G401 (cell line): ENCODE measurements around the gene DARS1. TPM values are rescaled to one million over a fixed set of nuclear protein-coding genes. Genes with fewer than 3 reads are reported as not detected.

Experiments
- DNase-seq: peaks from one replicate; pipeline ENCODE4 v3.0.0-alpha.2; 2015; ENCODE audit warnings: low spot score
- in situ Hi-C: cut with HindIII; loops from 2 replicates; pipeline ENCODE4 v1.10.0; 2016; ENCODE audit warnings: low sequenced_read_pairs, mixed read lengths
- total RNA-seq: library from RNA; depleted of rRNA; stranded (reverse); fragments of >200 nt; shearing (Covaris generic); gene quantifications from 2 replicates; pipeline ENCODE4 v1.2.3, GENCODE V29; 2014

Gene DARS1
- total RNA-seq, 1 experiment from 2014 or later = 113 TPM

DNA sequence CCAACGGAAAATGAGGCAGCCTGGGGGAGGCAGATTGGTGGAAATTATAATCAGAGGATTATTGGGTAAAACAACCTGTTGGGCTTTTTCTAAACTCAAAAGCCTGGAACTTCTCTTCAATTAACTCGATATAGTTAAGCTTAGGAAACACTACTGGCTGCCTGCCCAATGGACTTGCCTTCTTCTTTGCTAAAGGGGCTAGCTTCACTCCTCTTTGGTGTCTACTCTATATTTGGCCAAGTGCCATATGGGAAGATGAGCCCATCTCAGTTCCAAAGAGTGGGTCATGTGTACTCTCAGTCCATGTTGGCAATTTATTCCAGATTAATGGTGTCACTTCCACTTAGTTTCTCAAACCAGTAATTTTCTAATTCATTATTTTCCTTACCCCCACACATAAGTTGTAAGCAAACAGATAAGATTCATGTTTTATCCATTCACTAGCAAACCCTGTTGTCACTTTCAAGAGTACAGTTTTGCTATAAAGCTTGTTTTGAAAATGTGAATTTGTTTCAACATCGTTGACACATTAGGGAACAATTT lies 34.3 kb downstream of the DARS1 start:
- DNase-seq = no peak
- in situ Hi-C loops = no loop called here

GRCh38 chr2:135949451-135950234 lies 35.8 kb downstream of the DARS1 start:
- DNase-seq = no peak
- in situ Hi-C loops = no loop called here

DNA sequence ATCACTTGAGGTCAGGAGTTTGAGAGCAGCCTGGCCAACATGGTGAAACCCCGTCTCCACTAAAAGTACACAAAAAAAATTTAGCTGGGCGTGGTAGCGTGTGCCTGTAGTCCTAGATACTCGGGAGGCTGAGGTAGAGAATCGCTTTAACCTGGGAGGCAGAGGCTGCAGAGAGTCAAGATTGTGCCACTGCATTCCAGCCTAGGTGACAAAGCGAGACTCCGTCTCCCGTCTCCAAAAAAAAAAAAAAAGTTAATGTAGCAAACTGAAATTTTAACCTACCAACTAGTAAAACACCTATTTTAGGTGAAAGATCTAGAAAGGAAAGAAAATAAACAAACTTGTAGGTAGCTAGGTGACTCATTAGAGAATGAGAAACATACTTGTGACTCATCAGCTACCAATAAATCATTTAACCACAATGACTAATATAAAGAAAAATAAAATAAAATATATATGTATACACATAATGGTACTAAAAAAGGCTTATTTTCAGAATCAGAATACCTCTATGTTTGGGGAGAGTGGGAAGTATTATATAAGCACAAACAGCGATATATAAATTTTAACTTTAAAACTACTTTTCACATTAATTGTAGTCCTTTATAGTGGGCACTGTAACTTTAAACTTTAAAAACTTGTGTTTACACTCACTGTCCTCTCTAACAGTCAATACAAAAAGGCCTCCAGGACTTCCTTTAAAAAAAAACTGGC lies 36.6 kb downstream of the DARS1 start:
- no peak for DNase-seq

GRCh38 chr2:135948141-135948540 lies 37.3 kb downstream of the DARS1 start:
- in situ Hi-C loops = no loop called here

More for the DNA sequence above, 36.6 kb downstream of the DARS1 start:
- in situ Hi-C loops = no loop called here

GRCh38 chr2:135947483-135947882 lies 37.9 kb downstream of the DARS1 start:
- in situ Hi-C loops = no loop called here
- DNase-seq = no peak

More at GRCh38 chr2:135948141-135948540, 37.3 kb downstream of the DARS1 start:
- DNase-seq = no peak

- in situ Hi-C loops = no loop called here
- no peak for DNase-seq
Measured at GRCh38 chr2:135945526-135945925, 39.9 kb downstream of the DARS1 start.

- in situ Hi-C loops = no loop called here
- DNase-seq = no peak
Measured at GRCh38 chr2:135944625-135945024, 40.8 kb downstream of the DARS1 start.

DNA sequence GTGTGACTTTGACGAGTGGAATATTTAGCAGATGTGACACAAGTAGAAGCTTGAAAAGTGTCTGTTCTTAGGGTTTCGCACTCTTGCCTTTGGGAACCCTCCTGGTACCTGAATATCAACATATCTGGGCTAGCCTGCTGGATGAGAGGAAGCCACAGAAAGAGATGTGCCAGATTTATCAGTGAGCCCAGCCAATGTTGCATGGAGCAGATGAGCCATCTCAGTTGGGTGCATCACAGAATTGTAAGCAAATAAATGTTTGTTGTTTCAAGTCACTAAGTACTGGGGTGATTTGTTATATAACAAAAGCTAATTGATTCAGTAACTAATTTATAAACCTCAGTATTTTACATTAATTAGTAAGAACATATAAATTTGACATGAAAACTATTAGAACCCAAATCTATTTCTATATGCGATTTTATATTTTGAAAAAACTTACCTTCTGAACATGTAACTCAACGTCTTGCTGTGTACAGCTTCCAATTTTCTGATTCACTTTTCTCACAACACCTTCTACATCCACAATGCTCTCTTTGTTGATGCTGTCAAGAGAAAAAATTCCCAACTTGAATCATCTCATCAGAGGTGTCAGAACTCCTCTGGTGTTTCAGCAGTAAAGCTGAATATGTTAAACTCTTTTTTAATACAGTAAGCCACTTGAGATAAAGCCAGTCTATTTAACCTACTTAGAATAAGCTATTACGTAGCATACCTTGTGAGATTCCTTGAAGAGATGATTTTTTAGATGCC lies 42.3 kb downstream of the DARS1 start:
- peak; percentile 77 for DNase-seq
- in situ Hi-C loops = no loop called here

GRCh38 chr2:135936524-135936923 lies 48.9 kb downstream of the DARS1 start:
- DNase-seq = no peak
- in situ Hi-C loops = no loop called here

- in situ Hi-C loops = no loop called here
- DNase-seq = no peak
Measured at GRCh38 chr2:135935914-135936313, 49.5 kb downstream of the DARS1 start.

GRCh38 chr2:135931776-135932443 lies 53.5 kb downstream of the DARS1 start:
- in situ Hi-C loops = no loop called here
- no peak for DNase-seq

- in situ Hi-C loops = no loop called here
- DNase-seq = no peak
Measured at GRCh38 chr2:135926605-135927004, 58.8 kb downstream of the DARS1 start.

GRCh38 chr2:135925571-135925970 lies 59.9 kb downstream of the DARS1 start:
- in situ Hi-C loops = no loop called here
- DNase-seq = no peak

DNA sequence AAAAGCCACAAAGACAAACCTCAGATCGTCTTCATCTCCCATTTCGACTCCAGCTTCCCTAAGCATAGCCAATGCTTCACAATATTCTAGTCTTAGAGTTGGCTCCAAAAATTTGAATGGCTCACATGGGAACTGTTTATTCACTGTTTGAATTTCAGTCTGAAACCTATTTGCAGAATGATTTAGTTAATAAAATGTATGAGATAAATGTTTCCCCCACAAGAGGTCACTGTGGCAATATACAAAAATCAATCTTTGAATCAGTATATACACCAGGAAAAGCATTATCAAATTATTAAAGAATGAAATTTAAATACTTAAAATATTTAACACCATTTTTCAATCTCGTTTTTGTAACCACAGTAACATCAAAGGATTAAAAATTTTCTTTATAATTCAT lies 69.2 kb downstream of the DARS1 start:
- in situ Hi-C loops = no loop called here
- peak; percentile 70 for DNase-seq

DNA sequence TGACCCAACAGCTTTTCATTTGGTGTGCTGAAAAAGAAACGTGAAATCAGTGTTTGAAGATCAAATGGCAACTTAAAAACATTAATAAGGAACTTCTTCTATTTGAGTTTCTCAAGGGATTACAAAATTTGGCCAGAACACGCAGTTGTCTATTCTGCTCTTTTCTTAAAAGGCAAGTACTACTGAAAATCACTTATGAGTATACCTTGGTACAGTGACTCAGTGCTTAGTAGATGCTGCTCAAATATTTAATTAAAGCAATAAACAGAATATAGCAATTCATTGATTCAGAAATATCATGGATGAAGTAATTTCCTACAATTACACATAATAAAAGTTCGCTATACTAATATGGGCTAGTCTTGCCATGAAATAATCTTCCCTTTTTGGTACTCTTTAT lies 70.9 kb downstream of the DARS1 start:
- in situ Hi-C loops = no loop called here
- no peak for DNase-seq

DNA sequence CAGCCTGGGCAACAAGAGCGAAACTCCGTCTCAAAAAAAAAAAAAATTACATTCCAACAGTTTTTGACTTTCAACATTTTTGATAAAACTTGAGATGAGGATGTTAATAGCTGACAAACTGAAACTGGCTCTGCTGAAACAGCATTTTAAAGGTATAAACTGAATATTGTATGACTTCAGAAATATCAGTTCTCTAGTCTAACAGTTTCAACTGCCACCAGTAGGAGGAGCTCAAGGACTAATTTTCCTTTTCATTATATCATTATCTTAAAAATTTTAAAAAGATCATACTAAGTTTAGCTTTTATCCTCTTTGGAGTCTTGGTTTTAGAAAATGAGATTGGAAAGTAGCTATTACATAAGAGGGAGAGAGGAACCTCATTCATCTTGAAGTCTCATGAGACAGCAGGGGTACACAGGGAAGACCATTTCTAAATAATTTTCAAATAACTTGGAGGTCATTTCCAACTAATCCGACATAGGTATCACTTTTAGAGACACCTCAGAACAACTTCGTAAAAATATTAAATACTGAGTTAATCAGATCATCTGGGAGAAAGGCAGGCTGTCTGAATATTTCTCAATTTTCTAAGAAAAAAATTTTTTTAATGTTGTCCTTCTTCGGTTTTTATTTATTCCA lies 71.6 kb downstream of the DARS1 start:
- in situ Hi-C loops = no loop called here
- peak; percentile 42 for DNase-seq

DNA sequence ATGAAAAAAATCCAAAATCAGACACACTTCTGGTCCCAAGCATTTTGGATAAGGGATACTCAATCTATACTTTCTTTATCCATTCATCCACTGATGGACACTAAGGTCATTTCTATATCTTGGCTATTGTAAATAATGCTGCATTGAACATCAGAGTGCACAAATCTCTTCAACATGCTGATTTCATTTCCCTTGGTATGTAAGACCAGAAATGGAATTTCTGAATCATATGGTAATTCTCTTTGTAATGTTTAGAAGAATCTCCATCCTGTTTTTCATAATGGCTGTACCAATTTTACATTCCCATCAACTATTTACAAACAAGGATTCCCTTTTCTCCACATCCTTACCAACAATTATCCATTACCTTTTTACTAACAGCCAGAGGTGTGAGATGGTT lies 75.5 kb downstream of the DARS1 start:
- DNase-seq = no peak
- in situ Hi-C loops = no loop called here

DNA sequence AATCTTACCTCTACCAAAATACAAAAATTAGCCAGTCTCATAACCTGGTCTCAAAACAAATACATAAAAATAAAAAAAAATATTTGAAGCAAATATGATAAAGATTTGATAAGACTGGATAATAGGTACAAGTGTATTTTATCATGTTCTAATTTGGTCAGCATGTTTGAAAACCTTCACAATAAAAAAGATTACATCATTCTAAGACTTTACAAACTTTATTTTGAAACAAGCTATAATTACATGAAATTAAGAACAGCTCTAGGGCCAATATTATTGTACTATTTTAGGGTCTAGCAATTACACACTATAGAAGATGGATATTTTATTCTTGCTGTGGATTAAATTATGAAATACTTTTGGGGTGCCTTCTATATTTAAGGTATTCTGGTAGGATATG lies 79.7 kb downstream of the DARS1 start:
- DNase-seq = no peak
- in situ Hi-C loops = no loop called here
